HG02623 (cell line): ENCODE measurements around the gene SPOCK1.

Experiments
- ATAC-seq: cut with Tn5 transposase; IDR thresholded peaks from one replicate; pipeline ENCODE4 v1.9.1; 2021; ENCODE audit warnings: moderate library complexity; ENCODE audit not compliant: unreplicated experiment

The SPOCK1 gene

DNA sequence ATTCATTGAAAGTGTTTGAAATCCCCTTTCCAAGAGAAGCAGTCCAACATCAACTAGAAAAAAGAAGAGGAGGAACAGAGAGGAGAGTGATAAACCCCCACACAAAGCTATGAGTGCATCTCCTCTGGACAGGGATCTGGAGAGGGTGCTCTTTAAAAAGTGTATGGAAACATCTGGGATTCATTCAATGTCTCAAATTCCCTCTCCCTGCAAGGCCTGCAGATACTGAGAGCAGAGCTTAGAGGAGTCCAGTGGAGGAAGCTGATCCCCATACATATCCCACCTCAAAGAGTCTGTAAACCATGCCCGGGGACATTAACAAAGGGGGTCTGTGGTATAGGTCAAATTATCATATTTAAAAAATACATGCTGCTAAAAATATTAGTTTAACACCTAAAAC lies 2.2 kb downstream of the SPOCK1 start:
- ATAC-seq: no peak

DNA sequence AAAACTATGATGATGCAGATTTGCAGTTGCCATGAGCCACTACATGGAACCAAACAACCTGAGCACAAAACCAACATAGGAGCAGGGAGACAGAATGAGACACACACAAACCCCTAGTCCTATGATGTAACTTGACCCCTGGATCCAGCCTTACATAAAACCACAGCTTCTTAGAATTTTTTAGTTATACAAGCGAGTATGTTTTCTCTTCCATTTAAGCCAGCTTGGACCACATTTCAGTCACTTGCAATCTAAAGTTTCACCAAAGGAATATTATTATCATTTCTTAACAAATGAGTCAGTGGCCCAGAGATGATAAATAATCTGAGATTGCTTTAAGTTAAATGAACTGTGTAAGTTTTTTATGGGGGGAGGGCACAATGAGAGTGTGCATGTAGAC lies 6.8 kb downstream of the SPOCK1 start:
- no peak for ATAC-seq

DNA sequence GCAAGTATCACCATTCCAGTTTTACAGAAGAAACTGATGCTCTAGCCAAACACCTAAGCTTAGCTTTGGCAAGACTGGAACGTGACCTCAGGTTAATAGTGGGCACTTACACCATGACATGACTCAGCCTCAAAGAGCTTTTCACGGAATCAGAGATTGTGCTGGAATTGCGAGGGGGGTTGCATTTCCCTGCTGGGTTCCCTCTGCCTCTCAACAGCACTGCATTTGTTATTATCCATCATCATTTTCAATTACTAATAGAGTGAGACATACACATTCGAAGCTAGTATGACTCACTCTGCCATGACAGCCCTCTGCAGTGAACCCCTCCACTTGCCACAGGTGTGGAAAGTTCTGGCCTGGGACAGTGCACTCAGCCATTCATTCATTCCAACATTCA lies 8.0 kb downstream of the SPOCK1 start:
- no peak for ATAC-seq

DNA sequence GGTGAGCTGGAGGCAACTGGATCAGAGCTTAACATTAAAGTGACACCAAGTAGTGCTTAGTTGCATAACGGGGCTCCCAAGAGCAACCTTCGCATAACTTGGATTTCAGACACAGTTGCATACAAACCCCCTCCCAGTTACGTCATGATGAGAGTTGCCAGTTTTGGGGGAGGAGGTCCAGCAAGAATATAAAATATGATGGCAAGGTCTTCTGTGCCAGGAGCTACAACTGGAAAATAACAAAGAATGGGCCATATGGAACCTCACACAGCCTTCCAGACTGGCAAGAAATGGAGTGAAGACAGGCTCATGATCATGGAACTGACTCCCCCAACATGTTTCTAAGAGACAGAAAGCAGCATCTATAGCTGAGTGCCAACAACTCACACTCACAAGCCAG lies 8.5 kb downstream of the SPOCK1 start:
- ATAC-seq: no peak

DNA sequence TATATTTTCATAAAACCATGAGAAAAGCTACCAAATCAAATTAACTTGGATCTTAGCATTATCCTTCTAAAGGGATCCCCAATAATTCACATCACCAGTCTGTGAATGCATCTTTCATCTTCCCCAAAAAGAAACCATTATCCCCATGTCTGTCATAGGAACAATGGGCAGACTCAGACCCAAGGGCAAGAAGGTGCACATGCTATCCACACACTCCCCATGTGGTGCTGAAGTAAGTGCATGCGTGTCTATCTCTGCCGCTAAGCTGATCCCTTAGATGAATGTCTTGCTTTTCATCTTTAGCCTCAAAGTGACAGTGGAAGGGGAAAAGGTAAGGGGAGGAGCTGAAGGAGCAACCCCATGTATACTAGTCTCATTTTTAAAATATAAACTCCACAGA lies 10.2 kb downstream of the SPOCK1 start:
- ATAC-seq: no peak

DNA sequence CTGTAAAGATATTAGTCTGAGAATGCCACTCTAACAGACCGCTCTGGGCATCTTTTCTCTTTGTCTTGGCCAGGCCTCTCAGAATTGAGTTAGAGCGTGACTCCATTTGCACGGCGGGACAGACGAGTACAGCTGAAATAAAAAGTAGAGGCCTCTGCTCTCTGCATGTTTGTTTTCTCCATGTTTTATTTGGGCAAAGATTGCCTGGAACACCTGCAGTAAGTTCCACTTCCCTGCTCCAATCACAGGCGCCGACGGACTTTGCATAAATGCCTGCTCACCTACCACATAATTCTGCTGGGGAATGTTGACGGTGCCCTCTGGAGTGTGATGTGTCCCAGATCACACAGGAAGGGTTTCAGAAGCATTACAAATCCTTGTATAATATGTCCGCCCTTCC lies 10.6 kb downstream of the SPOCK1 start:
- no peak for ATAC-seq

DNA sequence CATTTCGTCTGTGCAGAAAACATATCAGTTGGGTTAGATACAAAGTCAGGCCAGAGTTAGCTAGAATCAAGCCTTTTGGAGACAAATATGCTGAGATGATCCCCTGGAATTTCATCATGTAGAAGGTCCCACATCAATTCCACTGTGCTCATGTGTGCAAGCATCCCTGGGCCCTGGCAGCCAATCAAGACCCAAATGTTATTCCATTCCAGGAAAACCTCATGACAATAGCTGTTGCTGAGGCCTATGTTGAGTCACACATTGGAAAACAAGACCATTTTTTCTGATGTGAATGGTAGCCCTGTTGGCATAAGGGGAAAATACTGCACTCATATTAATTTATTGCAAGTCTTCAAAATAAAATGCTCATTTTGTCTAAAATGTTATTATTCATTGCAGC lies 11.5 kb downstream of the SPOCK1 start:
- ATAC-seq: no peak

DNA sequence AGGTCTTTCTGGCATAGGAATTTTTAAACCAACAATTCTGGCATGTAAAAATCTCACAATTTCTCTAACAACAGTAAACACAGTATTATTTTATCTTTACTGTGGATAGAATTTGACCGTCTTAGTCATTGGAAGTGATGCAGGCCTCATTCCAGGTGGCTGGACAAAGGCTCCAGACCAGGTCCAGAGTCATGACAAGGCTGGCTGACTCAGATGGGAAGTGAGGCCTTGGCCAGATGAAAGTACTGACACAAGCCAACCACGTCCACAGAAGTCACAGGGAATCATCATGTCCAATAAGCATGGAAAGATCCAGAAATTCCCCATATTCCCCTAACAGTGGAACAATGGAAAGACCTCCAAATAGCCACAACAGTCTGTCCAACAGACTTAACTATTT lies 12.4 kb downstream of the SPOCK1 start:
- no peak for ATAC-seq

DNA sequence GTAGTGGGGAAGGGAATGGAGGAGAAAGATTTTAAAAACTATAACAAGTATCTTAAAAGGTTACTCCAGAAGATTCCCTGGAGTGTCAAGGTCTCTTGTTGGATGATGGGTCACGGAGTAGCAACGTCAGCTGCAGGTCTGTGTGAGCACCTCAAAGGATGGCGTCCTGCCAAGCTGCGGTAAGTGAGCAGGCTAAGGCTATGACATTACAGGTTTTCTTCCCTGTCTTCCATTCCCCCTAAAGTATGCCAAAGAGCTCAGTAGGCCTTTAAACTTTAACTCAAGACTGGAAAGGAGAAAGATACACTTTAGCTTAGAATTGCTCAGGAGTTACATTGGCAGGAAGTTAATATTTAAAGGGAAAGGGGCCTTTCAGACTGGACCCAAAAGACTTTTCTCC lies 17.5 kb downstream of the SPOCK1 start:
- ATAC-seq: no peak

DNA sequence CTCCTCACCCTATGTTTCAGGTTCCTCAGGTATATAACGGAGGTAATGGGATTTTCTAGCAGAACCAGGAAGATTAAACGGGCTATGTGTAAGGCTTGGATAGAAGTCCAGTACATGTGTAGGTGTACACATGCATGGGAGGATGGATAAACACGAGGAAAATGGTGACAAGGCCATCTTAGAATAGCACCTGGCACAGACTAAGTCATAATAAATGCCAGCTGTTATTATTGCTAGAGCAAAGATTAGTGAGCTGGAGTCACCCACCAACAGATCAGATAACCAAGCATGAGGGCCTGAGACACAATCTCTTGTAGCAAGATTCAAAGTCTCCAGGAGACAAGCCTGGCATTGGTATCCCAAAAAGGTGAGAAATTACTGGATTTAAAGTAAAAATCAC lies 21.1 kb downstream of the SPOCK1 start:
- no peak for ATAC-seq

DNA sequence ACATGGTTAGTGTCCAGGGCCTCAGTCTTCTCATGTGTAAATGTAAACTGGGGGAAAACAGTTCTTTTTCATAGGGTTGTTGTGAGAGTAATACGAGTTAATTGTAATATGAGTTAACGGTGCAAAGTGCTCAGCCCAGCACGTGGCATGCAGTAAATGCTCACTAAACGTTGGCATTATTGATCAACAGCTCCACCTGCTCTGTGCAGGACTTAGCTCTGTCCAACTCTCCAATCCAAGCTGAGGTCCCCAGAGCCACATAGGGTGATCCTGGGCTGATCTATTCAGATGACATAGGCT lies 28.3 kb downstream of the SPOCK1 start:
- ATAC-seq: no peak

DNA sequence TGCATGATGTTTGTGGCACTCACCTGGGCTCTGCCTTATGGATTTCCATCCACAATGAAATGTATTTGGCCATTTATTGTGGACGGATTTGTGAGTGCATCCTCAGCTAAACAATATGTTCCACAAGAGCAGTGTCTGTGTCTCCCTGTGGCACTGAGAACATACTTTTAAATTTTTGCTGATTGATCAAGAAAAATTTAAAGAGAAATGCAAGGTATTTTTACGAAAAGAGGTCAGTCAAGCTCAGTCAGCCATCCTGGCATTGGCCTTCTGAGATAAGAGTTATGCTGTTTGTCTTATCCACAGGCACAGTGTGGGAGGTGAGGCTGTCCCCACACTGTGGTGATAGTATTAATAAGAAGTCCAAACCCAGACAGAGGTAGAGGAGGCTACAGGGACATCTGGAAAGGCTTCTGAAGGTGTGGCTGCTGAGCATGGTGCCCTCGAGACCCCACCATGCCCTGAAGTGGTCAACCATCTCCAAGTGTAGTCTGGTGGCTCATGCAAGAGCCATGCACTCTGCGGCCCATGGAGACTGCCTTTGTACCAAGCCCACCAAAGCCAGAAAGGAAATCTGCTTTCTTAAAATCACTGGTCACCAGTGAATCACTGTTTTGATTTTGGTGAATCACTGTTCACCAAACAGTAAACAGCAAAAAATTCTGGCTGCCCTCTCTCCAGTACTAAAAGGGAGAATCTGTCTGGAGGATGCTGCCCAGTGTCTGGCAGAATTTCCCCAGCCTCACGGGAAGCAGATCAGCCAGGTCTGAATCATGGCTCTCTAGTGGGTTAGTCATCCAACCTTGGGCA lies 28.8 kb downstream of the SPOCK1 start:
- no peak for ATAC-seq

DNA sequence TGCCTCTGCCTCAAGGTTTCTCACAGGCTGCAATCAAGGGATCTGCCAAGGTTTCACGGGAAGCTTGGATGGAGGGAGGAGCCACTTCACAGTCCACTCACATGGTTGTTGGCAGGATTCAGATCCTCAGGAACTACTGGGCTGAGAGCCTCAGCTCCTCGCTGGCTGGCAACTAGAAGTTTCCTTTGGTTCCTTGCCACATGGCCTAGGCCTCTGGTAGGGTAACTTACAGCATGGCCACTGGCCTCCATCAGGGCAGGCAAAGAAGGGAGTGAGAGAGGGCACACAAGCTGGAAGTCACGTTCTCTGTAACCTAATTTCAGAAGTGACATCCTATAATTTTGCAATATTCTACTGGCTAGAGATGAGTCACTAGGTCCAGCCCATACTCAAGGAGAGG lies 32.2 kb downstream of the SPOCK1 start:
- no peak for ATAC-seq

DNA sequence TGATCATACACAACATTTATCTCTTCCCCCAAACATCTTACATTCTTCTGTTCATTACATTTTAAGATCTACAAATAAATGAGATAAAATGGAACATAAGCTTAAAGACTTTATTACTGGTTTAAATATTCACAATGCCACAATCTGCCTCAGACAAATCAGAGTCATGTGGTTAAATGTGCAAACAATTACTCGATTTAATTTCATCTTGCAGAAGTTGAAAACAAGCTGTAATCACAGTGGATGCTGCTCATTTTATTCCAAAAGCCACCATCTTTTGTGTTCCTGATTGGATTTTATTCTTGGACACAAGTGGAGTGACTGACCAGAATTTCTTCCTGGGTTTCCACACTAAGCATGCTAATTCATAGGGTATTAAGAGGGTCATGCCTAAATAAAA lies 33.2 kb downstream of the SPOCK1 start:
- no peak for ATAC-seq

DNA sequence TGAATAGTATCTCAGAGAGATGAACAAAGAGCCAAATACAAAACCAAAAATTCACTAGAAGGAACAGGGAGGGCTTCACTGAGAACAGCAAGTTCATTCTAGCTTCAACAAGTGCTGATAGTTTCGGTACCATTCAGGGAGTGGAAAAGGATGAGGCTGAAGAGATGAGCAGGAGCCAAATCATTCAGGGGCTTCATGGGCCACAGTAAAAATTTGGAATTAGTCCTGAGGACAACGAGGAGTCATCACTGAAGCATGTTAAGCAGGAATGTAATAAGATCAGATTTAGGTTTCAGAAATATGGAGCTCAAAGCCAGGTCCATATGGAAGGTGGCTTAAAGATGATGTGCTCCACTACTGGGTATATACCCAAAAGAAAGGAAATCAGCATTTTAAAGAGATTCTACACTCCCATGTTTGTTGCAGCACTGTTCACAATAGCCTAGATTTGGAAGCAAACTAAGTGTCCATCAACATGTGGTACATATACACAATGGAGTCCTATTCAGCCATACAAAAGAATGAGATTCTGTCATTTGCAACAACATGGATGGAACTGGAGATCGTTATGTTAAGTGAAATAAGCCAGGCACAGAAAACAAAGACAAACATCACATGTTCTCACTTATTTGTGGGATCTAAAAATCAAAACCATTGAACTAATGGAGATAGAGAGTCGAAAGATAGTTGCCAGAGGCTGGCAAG lies 36.2 kb downstream of the SPOCK1 start:
- no peak for ATAC-seq

DNA sequence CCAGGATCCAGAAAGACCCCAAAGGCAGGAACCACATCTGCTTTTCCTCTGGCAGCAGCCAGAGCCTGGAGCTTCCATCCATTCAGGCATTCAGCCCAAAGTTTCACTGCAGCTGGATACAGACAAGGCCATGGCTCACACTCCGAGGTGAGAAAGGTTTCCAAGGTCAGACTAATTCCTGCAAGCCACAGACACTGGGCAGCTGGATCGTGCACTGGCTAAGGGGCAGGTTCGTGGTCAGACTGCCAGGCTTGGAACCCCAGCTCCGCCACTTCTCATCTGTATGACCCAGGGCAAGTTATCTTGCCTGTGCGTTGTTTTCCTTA lies 36.9 kb downstream of the SPOCK1 start:
- ATAC-seq: no peak

DNA sequence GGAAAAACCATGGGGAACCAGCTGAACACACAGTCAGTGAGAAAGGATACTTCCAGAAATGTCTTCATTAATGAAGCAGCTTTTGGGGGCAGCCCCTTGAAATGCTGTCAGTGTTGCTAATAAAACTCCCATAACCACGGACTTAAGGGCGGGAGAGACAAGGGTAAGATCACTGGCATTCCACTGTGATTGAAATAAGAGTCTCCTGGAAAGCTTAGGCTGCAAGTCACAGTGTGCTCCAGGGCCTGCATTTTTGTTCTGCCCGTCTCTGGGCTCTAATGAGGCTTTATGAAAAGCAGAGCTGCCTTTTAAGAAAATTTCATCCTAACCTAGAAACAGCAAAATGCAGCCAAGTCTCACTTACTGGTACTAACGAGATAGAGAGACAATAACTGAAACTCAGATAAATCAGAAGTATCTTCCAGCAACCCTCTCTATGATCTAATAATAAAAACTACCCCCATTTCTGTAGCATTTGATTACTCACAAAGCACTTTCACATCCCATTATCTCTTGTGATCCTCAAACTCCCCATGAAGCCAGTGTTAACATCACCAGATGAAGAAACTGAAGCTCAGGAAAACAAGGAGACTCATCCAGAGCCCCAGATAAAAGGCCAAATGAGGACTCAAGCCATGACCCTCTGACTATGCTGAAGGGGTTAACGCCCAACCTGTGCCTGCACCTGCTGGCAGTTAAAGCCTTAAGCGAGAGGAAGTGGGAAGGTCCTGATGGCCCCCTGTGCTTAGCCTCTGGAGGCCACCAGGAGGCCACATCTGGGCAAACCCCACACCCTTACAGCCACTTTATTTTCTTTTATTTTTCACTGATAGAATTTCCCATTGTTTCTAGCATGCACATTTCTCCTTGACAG lies 37.5 kb downstream of the SPOCK1 start:
- ATAC-seq: no peak

DNA sequence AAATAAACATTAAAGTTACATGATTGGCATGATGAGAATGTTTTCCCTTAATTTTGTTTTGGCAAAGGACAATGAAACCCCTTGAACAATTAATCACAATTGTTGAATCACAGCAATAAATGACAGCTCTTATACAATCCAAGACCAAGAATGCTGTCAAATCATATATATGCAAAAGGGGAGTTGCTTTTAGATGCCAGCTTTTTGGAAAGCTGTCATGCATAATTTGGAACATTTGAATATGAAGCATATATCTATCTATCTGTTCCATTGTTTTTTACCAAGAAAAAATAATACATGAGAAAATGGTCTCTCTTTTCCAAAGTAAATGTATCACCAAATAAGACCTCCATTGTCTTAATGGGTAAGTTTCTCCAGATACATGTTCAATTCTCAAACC lies 44.5 kb downstream of the SPOCK1 start:
- ATAC-seq: no peak

DNA sequence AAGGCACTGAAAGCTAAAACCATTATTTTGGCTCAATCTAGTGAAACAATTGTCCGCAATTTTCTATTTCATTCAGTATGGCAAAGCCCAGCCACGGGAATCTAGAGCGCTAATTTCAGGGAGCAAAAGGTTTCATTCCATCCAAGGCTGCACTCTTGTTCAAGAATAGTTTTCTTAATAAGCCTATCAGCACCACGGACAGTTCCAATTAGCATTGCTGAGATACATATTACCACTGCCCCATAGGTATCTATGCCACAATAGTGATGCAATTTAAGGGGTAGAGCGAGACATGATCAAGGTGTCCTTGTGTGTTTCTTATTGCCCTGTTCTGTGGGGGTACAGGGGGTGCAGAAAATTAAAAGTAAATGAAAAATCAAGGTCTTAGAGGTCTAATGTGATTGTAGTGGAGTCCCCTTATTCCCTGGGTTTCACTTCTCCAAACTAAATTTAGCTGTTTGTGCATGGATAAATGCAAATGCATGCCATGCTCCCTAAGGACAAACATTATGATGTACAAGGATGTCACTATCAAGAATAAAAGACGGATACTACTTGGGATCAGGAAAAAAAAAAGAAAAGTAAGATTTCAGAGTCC lies 45.5 kb downstream of the SPOCK1 start:
- no peak for ATAC-seq

DNA sequence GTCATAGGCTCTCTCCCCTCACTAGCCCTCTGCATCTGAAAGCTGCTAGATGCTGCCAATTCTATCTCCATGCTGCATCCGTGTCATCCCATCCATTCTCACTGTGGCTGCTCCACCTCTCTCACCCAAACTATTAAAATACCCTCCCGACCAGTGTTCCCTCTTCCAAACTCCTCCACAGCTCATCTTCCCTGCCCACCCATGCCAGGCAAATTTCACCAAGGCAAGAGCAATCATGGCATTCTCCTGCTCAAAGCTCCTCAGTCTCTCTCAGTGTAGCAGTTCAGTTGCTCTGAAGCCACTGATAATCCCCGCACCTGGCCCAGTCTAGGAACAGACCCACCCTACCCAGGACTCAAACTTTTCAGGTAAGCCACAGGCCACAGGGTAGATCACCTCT lies 48.4 kb downstream of the SPOCK1 start:
- ATAC-seq: no peak

DNA sequence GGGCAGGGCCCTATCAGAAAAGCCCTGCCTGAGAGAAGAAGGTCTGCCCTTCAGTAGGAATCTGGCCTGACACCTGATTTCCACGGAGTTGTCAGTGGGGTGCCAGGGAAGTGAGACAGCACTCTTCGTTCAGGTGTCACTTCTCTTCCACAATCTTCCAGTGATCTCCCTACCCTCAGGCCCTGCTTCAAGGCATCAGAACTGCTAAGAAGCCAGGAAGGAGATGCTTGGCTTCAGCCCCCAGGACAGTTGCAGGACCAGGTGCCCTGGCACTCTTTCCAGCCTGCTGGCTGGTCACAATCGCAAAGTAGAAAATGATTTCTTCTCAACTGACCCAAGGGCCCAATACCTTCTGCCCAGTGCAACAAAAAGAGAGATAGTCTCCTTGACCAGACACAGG lies 50.3 kb downstream of the SPOCK1 start:
- ATAC-seq: no peak

DNA sequence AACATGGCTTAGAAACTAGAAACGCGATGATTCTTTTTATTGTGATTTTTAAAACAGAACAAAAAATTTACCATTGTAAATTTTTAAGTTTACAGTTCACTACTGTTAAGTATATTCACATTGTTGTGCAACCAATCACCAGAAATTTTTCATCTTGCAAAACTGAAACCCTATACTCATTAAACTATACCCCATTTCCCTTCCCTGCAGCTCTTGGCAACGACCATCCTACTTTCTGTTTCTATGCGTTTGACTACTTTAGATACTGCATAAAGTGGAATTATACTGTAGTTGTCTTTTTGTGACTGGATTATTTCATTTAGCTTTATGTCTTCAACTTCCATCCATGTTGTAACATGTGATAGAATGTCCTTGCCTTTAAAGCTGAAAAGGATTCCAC lies 52.5 kb downstream of the SPOCK1 start:
- ATAC-seq: no peak
